Activated CD4-positive, alpha-beta T cell treated with anti-CD3 and anti-CD28 coated beads for 4 hours (primary cell): ENCODE measurements around the gene CCDC18.
"Not testable (repeated sequence)": the region's sequence is repeated elsewhere in the genome, so short reads cannot be mapped to it uniquely, and the experiment has no call there.

Source experiments
- DNase-seq, 2 donors: peaks; one replicate each; pipeline ENCODE4 v3.0.0-alpha.2; 2020

Gene CCDC18

DNA sequence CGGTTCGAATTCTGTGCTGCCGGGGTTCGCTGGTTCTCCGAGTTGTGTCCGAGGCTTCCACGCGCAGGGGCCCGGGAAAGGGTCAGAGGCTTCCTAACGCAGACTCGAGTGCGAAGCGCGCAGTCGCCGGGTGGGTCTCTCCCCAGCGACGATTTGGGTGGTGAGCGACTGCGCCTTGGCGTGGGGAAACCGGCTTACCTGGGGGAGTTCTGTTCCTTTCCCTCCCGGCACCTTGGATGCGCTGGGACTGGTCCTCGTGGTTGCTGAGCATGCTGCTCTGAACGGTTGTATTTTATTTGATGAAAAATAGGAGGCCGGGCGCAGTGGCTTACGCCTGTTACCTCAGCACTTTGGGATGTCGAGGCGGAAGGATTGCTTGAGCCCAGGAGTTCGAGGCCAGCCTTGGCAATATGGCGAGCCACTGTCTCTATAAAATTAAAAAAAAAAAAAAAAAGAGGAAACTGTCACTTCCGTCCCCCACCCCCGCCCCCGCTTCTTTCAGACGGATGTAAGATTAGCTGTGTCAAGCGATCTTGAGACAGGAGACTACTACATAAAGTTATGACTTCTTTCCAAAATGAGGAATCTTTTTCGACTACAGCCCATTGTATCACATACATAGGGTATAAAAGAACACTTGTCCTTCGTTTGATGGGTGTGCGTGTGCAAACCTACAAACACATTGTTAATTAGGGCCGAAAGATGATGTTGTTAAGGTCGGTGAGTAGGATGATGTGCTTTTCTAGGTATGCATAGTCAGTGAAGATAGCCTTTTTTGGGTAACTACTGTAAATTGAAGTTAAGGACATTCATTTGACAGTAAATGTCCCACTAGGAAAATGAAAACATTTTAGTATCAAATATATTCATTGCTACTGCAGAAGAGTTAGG is at the start of gene CCDC18:
CCDC18 (plus strand) TSS at position 2 of the 891 bp plus-strand sequence. CDS start 2,638 bp downstream, outside the sequence.
- peak; percentile 61 to 74 for DNase-seq

GRCh38 chr1:93132638-93133037 is 47.9 kb upstream of the CCDC18 start:
- no peak for DNase-seq

GRCh38 chr1:93136445-93136844 is 44.1 kb upstream of the CCDC18 start:
- DNase-seq, result no peak

GRCh38 chr1:93137604-93138292 is 42.8 kb upstream of the CCDC18 start:
- DNase-seq, result no peak

DNA sequence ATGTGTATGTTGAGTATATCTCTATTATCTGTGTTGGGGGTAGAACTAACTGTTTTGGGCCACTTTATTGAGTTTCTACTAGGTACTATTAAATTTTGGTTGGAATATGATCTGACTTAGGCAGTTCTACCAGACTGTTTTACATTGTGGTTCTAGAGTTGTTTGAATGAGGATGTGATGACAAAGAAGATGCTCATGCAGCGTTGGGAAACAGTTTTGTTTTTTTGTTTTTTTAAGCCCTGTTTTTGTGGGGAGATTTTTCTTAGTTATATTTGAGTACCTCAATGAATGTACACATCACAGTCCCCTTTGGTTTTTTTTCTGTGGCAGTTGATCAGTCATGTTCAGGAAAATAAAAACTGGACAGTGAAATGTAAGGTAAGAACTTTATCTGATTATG is 40.4 kb upstream of the CCDC18 start:
- DNase-seq, result no peak

DNA sequence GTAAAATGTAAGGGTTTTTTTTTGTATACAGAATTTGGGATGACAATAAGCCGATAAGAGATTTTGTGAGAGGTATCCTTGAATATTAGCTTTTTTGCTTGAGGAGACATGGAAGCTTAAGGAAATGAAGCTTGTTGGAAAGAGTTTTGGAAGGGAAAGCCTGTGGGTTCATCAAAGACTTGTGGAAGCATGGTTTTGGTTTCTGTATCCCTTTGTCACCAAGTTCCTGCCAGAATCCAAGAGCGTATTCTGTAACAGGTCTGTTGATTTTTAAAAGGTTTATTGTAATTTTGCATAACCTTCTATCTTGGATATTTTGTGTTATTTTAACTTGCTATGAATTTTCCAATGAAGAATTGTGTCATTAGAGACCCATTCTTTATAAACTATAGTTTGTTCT is 38.4 kb upstream of the CCDC18 start:
- DNase-seq, result no peak

- no peak for DNase-seq
Observed at GRCh38 chr1:93143136-93143535, 37.4 kb upstream of the CCDC18 start.

GRCh38 chr1:93143769-93144168 is 36.8 kb upstream of the CCDC18 start:
- DNase-seq, result no peak

DNA sequence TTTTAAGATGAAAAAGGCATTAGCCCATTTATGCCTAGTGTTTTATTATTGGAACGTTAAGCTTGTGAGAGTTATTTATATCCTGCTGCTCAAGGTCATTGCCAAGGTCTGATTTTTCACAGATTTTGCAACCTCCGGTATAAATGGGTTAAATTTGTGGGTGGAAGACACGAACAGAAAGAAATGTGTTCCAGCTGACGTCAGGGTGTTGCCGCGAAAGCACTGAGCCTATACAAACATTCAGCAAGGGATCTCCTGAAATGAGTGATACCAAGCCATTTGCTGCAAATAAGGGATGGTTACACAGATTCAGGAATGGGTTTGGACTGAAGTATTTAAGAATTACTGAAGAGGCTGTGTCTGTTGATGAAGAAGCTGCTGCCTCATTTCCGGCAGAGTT is 32.5 kb upstream of the CCDC18 start:
- no peak for DNase-seq

DNA sequence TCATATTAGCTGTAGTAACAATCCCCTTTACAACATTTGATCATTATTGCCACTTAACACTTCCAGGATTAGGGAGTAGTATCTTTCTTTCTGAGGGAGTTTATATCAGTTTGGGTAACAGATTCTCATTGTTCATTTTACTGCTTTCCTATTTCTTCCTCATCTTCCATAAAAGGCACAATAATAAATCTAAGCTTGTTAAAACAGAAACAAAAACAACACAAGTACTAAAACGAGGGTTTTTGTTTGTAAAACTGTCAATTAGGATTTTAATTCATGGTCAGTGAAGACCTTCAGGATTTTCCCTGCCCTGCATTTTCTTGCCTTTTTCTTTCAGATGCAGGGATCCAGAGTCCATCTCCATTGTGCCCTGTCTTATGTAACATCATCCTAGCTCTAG is 29.8 kb upstream of the CCDC18 start:
- no peak for DNase-seq

DNA sequence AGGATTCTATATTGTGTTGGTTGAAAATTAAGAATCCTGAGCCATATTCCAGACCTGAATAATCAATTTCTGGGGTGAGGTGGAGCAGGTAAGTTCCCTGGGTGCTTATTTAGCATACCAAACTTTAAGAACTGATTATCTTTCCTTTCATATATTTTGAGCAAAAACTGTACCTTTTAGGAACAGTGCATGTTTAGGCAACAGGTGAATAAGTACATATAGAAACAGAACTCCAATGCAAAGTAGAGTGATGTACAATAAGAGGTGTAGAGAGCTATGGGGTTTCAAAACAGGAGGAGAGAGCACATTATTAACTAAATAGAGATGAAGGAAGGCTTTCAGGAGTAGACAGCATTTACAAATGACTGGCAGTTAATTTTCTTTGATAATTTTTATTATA is 29.1 kb upstream of the CCDC18 start:
- DNase-seq, result no peak

GRCh38 chr1:93152835-93153234 is 27.7 kb upstream of the CCDC18 start:
- DNase-seq, result no peak

- DNase-seq, result no peak
Observed at GRCh38 chr1:93154898-93155297, 25.6 kb upstream of the CCDC18 start.

DNA sequence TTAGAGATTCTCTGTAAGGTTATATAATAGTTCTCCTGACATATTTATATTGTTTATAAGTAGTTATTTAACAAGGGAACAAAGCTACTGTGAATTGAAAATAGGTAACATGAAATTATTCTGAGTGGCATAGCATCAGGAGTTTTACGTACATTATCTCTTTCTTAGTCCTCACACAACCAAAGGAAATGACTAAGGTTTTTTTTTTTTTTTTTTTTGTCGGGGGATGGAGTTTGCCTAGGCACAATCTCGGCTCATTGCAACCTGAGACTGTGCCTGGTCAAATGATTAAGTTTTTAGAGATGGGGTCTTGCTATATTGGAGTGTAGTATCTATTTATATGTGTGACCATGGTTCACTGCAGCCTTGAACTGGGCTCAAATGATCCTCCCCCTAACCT is 25.2 kb upstream of the CCDC18 start:
- no peak for DNase-seq

GRCh38 chr1:93159337-93159736 is 21.2 kb upstream of the CCDC18 start:
- no peak for DNase-seq

DNA sequence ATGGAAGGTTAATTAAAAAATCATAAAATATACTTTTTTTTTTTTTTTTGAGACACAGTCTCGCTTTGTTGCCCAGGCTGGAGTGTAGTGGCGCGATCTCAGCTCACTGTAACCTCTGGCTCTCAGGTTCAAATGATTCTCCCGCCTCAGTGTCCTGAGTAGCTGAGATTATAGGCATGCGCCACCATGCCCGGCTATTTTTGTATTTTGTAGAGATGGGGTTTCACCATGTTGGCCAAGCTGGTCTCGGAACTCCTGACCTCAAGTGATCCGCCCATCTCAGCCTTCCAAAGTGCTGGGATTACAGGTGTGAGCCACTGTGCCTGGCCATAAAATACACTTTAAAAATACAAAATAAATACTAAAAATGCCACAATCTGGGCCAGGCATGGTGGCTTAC is 17.2 kb upstream of the CCDC18 start:
- DNase-seq, result not testable (repeated sequence)

GRCh38 chr1:93164816-93165215 is 15.7 kb upstream of the CCDC18 start:
- no peak for DNase-seq

DNA sequence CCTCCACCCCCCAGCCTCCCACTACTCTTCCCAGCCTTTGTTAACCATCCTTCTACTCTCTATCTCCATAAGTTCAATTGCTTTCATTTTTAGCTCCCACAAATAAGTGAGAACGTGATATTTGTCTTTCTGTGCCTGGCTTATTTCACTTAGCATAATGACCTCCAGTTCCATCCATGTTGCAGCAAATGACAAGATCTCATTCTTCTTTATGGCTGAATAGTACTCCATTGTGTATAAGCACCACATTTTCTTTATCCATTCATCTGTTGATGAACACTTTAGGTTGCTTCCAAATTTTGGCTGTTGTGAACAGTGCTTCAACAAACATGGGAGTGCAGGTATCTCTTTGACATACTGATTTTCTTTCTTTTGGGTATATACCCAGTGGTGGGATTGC is 14.6 kb upstream of the CCDC18 start:
- not testable (repeated sequence) for DNase-seq

GRCh38 chr1:93167006-93167405 is 13.5 kb upstream of the CCDC18 start:
- no peak for DNase-seq

DNA sequence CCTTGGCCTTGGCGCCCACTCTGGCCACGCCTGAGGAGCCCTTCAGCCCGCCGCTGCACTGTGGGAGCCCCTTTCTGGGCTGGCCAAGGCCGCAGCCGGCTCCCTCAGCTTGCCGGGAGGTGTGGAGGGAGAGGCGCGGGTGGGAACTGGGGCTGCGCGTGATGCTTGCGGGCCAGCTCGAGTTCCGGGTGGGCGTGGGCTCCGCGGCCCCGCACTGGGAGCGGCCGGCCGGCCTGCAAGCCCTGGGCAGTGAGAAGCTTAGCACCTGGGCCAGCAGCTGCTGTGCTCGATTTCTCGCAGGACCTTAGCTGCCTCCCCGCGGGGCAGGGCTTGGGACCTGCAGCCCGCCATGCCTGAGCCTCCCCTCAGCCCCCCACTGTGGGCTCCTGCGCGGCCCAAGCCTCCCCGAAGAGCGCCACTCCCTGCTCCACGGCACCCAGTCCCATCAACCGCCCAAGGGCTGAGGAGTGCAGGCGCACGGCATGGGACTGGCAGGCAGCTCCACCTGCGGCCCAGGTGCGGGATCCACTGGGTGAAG is 10.3 kb upstream of the CCDC18 start:
- DNase-seq, result not testable (repeated sequence)

- DNase-seq, result no peak
Observed at GRCh38 chr1:93171549-93172034, 8.9 kb upstream of the CCDC18 start.

GRCh38 chr1:93172778-93173177 is 7.7 kb upstream of the CCDC18 start:
- no peak for DNase-seq

DNA sequence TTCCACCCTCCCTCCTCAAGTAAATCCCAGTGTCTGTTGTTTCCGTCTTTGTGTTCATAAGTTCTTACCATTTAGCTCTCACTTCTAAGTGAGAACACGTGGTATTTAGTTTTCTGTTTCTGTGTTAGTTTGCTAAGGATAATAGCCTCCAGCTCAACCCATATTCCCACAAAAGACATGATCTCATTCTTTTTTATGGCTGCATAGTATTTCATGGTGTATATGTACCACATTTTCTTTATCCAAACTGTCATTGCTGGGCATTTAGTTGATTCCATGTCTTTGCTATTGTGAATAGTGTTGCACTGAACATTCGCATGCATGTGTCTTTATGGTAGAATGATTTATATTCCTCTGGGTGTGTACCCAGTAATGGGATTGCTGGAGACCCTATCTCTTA is 5.9 kb upstream of the CCDC18 start:
- not testable (repeated sequence) for DNase-seq

GRCh38 chr1:93177991-93178390 is 2.5 kb upstream of the CCDC18 start:
- DNase-seq, result no peak
